ENCODE data around the gene CDC23.

DNA sequence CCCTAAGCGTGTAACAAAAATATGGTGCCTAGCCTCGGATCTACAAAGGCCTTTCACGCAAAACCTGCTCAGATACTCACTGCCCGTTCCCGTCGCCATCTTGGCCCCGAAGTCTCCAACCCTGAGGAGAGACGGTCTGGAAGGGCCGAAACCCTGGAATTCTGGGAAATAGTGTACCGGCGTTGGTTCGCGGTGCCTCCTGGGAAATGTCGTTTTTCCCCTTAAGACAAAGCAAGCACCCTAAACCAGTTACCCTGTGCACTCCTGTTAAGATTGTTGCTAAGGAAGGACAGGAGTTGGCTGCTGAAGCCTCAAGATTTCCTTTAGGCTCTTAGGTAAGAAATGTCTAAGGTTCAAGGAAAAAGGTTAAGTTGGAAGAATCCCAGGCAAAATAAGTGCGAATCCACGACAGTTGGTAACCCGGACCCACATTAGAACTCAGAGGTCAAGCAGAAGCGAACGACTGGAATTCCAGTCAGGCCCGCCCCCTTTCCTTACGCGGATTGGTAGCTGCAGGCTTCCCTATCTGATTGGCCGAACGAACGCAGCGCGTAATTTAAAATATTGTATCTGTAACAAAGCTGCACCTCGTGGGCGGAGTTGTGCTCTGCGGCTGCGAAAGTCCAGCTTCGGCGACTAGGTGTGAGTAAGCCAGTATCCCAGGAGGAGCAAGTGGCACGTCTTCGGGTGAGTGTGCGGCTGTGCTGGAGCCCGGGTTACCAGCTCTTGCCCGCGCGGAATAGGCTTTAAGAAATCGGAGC is 34.4 kb downstream of the CDC23 start, which contains the start of the genes BRD8 and KIF20A:
- TF ChIP-seq USF2 (IDR thresholded peaks at IDR 0.05; ENCODE audit: low read depth, low read length), result no peak
- peak; percentile 76 for TF ChIP-seq POLR2A (IDR thresholded peaks at IDR 0.05; ENCODE audit: low read depth, low read length)
- TF ChIP-seq, protein P1, sequence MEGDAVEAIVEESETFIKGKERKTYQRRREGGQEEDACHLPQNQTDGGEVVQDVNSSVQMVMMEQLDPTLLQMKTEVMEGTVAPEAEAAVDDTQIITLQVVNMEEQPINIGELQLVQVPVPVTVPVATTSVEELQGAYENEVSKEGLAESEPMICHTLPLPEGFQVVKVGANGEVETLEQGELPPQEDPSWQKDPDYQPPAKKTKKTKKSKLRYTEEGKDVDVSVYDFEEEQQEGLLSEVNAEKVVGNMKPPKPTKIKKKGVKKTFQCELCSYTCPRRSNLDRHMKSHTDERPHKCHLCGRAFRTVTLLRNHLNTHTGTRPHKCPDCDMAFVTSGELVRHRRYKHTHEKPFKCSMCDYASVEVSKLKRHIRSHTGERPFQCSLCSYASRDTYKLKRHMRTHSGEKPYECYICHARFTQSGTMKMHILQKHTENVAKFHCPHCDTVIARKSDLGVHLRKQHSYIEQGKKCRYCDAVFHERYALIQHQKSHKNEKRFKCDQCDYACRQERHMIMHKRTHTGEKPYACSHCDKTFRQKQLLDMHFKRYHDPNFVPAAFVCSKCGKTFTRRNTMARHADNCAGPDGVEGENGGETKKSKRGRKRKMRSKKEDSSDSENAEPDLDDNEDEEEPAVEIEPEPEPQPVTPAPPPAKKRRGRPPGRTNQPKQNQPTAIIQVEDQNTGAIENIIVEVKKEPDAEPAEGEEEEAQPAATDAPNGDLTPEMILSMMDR (conservative IDR thresholded peaks at IDR 0.05; ENCODE audit: low read depth, low read length), result no peak
- no peak for TF ChIP-seq RCOR1 (IDR thresholded peaks at IDR 0.05; ENCODE audit: insufficient replicate concordance, low read length)
- TF ChIP-seq RFX5 (IDR thresholded peaks at IDR 0.05; ENCODE audit: low read depth, low read length), result no peak
- TF ChIP-seq SMC3 (IDR thresholded peaks at IDR 0.05; ENCODE audit: low read depth, low read length), result no peak
- TF ChIP-seq RAD21 (IDR thresholded peaks at IDR 0.05; ENCODE audit: low read length), result no peak
